OCI-LY1 (cell line): ENCODE measurements around the gene LAMA4.

ENCODE experiments used
- EZH2 ChIP-seq: fragments of 200-600 bp; sonication (generic), shearing (Covaris generic); IDR thresholded peaks from 2 replicates; pipeline ENCODE4 v1.8.0; 2017; ENCODE audit warnings: borderline replicate concordance, mixed run types, mild to moderate bottlenecking, antibody characterized with exemption, low read length, moderate library complexity, mixed read lengths
- TF ChIP-seq, protein P1 (sequence below): fragments of 200-600 bp; sonication (generic), shearing (Covaris generic); IDR thresholded peaks from 2 replicates; pipeline ENCODE4 v1.5.1; 2017; ENCODE audit warnings: mild to moderate bottlenecking, antibody characterized with exemption, low read length, moderate library complexity, mixed read lengths

DNA sequence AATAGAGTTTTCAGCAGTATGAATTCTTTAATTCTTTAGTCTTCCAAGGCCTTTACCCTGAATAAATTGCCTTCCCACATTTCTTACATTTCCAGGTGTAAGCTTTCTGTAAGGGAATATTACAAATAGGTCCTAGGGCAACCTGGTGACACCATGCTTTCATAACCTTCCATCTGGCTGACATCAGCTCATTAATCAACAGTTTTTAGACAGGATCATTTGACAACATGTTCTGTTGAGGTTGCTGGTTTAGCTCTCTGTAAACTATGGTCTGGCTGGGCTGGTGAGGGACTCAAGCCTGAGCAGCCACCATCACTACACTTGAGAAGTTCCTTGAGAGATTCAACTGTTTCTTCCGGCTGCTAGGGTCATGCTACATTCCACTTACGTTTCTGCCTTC lies 147.8 kb downstream of the LAMA4 start:
- TF ChIP-seq, protein P1, sequence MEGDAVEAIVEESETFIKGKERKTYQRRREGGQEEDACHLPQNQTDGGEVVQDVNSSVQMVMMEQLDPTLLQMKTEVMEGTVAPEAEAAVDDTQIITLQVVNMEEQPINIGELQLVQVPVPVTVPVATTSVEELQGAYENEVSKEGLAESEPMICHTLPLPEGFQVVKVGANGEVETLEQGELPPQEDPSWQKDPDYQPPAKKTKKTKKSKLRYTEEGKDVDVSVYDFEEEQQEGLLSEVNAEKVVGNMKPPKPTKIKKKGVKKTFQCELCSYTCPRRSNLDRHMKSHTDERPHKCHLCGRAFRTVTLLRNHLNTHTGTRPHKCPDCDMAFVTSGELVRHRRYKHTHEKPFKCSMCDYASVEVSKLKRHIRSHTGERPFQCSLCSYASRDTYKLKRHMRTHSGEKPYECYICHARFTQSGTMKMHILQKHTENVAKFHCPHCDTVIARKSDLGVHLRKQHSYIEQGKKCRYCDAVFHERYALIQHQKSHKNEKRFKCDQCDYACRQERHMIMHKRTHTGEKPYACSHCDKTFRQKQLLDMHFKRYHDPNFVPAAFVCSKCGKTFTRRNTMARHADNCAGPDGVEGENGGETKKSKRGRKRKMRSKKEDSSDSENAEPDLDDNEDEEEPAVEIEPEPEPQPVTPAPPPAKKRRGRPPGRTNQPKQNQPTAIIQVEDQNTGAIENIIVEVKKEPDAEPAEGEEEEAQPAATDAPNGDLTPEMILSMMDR, result no peak
- no peak for TF ChIP-seq EZH2
